Thyroid gland (tissue), 4 donors: Measurements from ENCODE around the gene TMEM132D. TPM values are rescaled to one million over a fixed set of nuclear protein-coding genes. Genes with fewer than 3 reads are reported as not detected.

Experiments used
- DNase-seq, 2 donors: peaks; one replicate each; pipeline ENCODE4 v3.0.0-alpha.2; 2019
- H3K27ac ChIP-seq, 3 donors: fragments of 200-600 bp; sonication (generic); 1 replicate in 2 of 3; 2 replicates in 1 of 3; pipeline ENCODE4 v1.5.1; 2016 to 2019; ENCODE audit warnings: mild to moderate bottlenecking in 1 of 3, moderate library complexity in 1 of 3
- H3K27me3 ChIP-seq: fragments of 200-600 bp; sonication (generic); one replicate; pipeline ENCODE4 v1.5.1; 2019
- H3K36me3 ChIP-seq, 2 donors: fragments of 200-600 bp; sonication (generic); one replicate each; pipeline ENCODE4 v1.5.1; 2016 to 2019
- H3K4me1 ChIP-seq, 2 donors: fragments of 200-600 bp; sonication (generic); one replicate each; pipeline ENCODE4 v1.5.1; 2017 to 2019
- H3K4me3 ChIP-seq, 3 donors: fragments of 200-600 bp; sonication (generic); replicated peaks in 1 of 3; 1 replicate in 2 of 3; 2 replicates in 1 of 3; pipeline ENCODE4 v1.5.1; 2016; ENCODE audit warnings: mild to moderate bottlenecking in 1 of 3
- H3K9me3 ChIP-seq: fragments of 200-600 bp; sonication (generic); one replicate; pipeline ENCODE4 v1.5.1; 2017
- CTCF ChIP-seq, 6 experiments: fragments of 200-600 bp in 3 of 6; fragments of 450-650 bp in 3 of 6; sonication (generic) in 3 of 6; IDR thresholded peaks; one replicate each; pipeline ENCODE4 v1.5.1; 2016 to 2019; ENCODE audit warnings: antibody characterized with exemption in 6 of 6, mild to moderate bottlenecking in 2 of 6, inconsistent platforms in 1 of 6, moderate library complexity in 1 of 6
- POLR2A ChIP-seq, 2 donors: fragments of 450-650 bp; IDR thresholded peaks; one replicate each; pipeline ENCODE4 v1.6.1; 2017; ENCODE audit warnings: antibody characterized with exemption in 2 of 2, mild to moderate bottlenecking in 2 of 2, moderate library complexity in 1 of 2
- WGBS, 2 donors: methylation state at CpG; one replicate each; pipeline ENCODE4 v1.1.5; 2017; 5-methylcytosine and 5-hydroxymethylcytosine counted together
- intact Hi-C: fragments of 100-400 bp; cut with DNase I; formaldehyde crosslinking; loops from one replicate; pipeline ENCODE4 v1.15.1; 2023
- total RNA-seq, 4 donors: library from RNA; depleted of rRNA; stranded (reverse); fragments of >200 nt; gene quantifications; one replicate each; pipeline ENCODE4 v1.2.3, GENCODE V29; 2016

TMEM132D gene
- total RNA-seq, 4 donors from 2014 or later = not detected

- H3K27me3 ChIP-seq = no peaks in the 10 kb centered on the region
- 56 to 66% methylated on average over 16 of the region's 16 CpGs for WGBS, 2 donors
- intact Hi-C loops = no loop called here
- H3K4me3 ChIP-seq = no peak overlapping the region
- TF ChIP-seq POLR2A (IDR thresholded peaks at IDR 0.05) = no peak
- no peaks in the 10 kb centered on the region for H3K4me1 ChIP-seq
- no peak overlapping the region for H3K27ac ChIP-seq
- DNase-seq = no peak
- H3K9me3 ChIP-seq = no peaks in the 10 kb centered on the region
- H3K36me3 ChIP-seq = no peaks in the 10 kb centered on the region
Measured at GRCh38 chr12:129394177-129394825, 509.5 kb downstream of the TMEM132D start.

GRCh38 chr12:129393357-129393937 is 510.4 kb downstream of the TMEM132D start:
- DNase-seq = no peak
- Histone ChIP-seq H3K4me3 (no peak overlapping the region), H3K27me3 (no peaks in the 10 kb centered on the region), H3K36me3 (no peaks in the 10 kb centered on the region), H3K4me1 (no peaks in the 10 kb centered on the region), H3K27ac (no peak overlapping the region), H3K9me3 (no peaks in the 10 kb centered on the region)
- WGBS, 2 donors = 19 to 29% methylated on average over 5 of the region's 5 CpGs
- intact Hi-C loops = no loop called here
- no peak for TF ChIP-seq CTCF (IDR thresholded peaks at IDR 0.05)
- TF ChIP-seq POLR2A (IDR thresholded peaks at IDR 0.05) = no peak

GRCh38 chr12:129385637-129385990 is 518.2 kb downstream of the TMEM132D start:
- no peaks in the 10 kb centered on the region for H3K4me1 ChIP-seq
- H3K9me3 ChIP-seq = no peaks in the 10 kb centered on the region
- no peaks in the 10 kb centered on the region for H3K27me3 ChIP-seq
- DNase-seq = no peak
- TF ChIP-seq POLR2A (IDR thresholded peaks at IDR 0.05) (no peak), CTCF (IDR thresholded peaks at IDR 0.05) (no peak)
- H3K4me3 ChIP-seq = no peak overlapping the region
- H3K36me3 ChIP-seq = no peaks in the 10 kb centered on the region
- no peak overlapping the region for H3K27ac ChIP-seq
- WGBS, 2 donors = 73 to 86% methylated on average over 1 of the region's 1 CpG
- intact Hi-C loops = no loop called here

GRCh38 chr12:129383956-129384355 is 519.9 kb downstream of the TMEM132D start:
- intact Hi-C loops = no loop called here
- TF ChIP-seq CTCF (IDR thresholded peaks at IDR 0.05) (no peak), POLR2A (IDR thresholded peaks at IDR 0.05) (no peak)
- WGBS, 2 donors = 75 to 83% methylated on average over 9 of the region's 9 CpGs
- no peak for DNase-seq
- no peaks in the 10 kb centered on the region for H3K9me3 ChIP-seq
- H3K36me3 ChIP-seq = no peaks in the 10 kb centered on the region
- H3K27ac ChIP-seq = no peak overlapping the region
- no peaks in the 10 kb centered on the region for H3K27me3 ChIP-seq
- no peaks in the 10 kb centered on the region for H3K4me1 ChIP-seq
- H3K4me3 ChIP-seq = no peak overlapping the region

GRCh38 chr12:129381715-129382114 is 522.1 kb downstream of the TMEM132D start:
- intact Hi-C loops = no loop called here
- Histone ChIP-seq H3K4me3 (no peak overlapping the region), H3K27me3 (no peaks in the 10 kb centered on the region), H3K36me3 (no peaks in the 10 kb centered on the region), H3K9me3 (no peaks in the 10 kb centered on the region), H3K4me1 (no peaks in the 10 kb centered on the region), H3K27ac (no peak overlapping the region)
- DNase-seq = no peak
- WGBS, 2 donors = 31 to 35% methylated on average over 3 of the region's 3 CpGs
- no peak for TF ChIP-seq CTCF (IDR thresholded peaks at IDR 0.05)
- no peak for TF ChIP-seq POLR2A (IDR thresholded peaks at IDR 0.05)
